Measurements from ENCODE around the gene DOCK2.

Gene DOCK2

GRCh38 chr5:169864483-169864882, 227.4 kb downstream of the DOCK2 start:
- no peak for DNase-seq (ENCODE audit: low read depth in 3 of 3)

- DNase-seq (ENCODE audit: low read depth in 3 of 3) = no peak
Measured at GRCh38 chr5:169867347-169867746, 230.3 kb downstream of the DOCK2 start.

- DNase-seq (ENCODE audit: low read depth in 3 of 3) = no peak
Measured at GRCh38 chr5:169869066-169869465, 232.0 kb downstream of the DOCK2 start.

- DNase-seq (ENCODE audit: low read depth in 3 of 3) = no peak
Measured at GRCh38 chr5:169870211-169870610, 233.1 kb downstream of the DOCK2 start.

GRCh38 chr5:169871826-169872490, 234.9 kb downstream of the DOCK2 start:
- no peak for DNase-seq (ENCODE audit: low read depth in 3 of 3)

GRCh38 chr5:169873642-169874041, 236.6 kb downstream of the DOCK2 start:
- no peak for DNase-seq (ENCODE audit: low read depth in 3 of 3)

- no peak for DNase-seq (ENCODE audit: low read depth in 3 of 3)
Measured at GRCh38 chr5:169874621-169875020, 237.5 kb downstream of the DOCK2 start.

- DNase-seq (ENCODE audit: low read depth in 3 of 3) = no peak
Measured at GRCh38 chr5:169875091-169875728, 238.1 kb downstream of the DOCK2 start.

GRCh38 chr5:169875731-169876130, 238.7 kb downstream of the DOCK2 start:
- no peak for DNase-seq (ENCODE audit: low read depth in 3 of 3)

- no peak for DNase-seq (ENCODE audit: low read depth in 3 of 3)
Measured at GRCh38 chr5:169876386-169876785, 239.3 kb downstream of the DOCK2 start.

- no peak for DNase-seq (ENCODE audit: low read depth in 3 of 3)
Measured at GRCh38 chr5:169880012-169880663, 243.1 kb downstream of the DOCK2 start.

GRCh38 chr5:169880785-169881184, 243.7 kb downstream of the DOCK2 start:
- no peak for DNase-seq (ENCODE audit: low read depth in 3 of 3)

- no peak for DNase-seq (ENCODE audit: low read depth in 3 of 3)
Measured at GRCh38 chr5:169881702-169882303, 244.7 kb downstream of the DOCK2 start.

- DNase-seq (ENCODE audit: low read depth in 3 of 3) = no peak
Measured at GRCh38 chr5:169886033-169886432, 249.0 kb downstream of the DOCK2 start.

- no peak for DNase-seq (ENCODE audit: low read depth in 3 of 3)
Measured at GRCh38 chr5:169886677-169887076, 249.6 kb downstream of the DOCK2 start.

- no peak for DNase-seq (ENCODE audit: low read depth in 3 of 3)
Measured at GRCh38 chr5:169889572-169889971, 252.5 kb downstream of the DOCK2 start.

- DNase-seq (ENCODE audit: low read depth in 3 of 3) = no peak
Measured at GRCh38 chr5:169893010-169893409, 255.9 kb downstream of the DOCK2 start.

- DNase-seq (ENCODE audit: low read depth in 3 of 3) = no peak
Measured at GRCh38 chr5:169893571-169893970, 256.5 kb downstream of the DOCK2 start.

GRCh38 chr5:169895926-169896325, 258.9 kb downstream of the DOCK2 start:
- DNase-seq (ENCODE audit: low read depth in 3 of 3) = no peak

- DNase-seq (ENCODE audit: low read depth in 3 of 3) = no peak
Measured at GRCh38 chr5:169897481-169897880, 260.4 kb downstream of the DOCK2 start.

GRCh38 chr5:169901896-169902295, 264.8 kb downstream of the DOCK2 start:
- no peak for DNase-seq (ENCODE audit: low read depth in 3 of 3)

GRCh38 chr5:169904059-169904458, 267.0 kb downstream of the DOCK2 start:
- DNase-seq (ENCODE audit: low read depth in 3 of 3) = no peak

- no peak for DNase-seq (ENCODE audit: low read depth in 3 of 3)
Measured at GRCh38 chr5:169904508-169904907, 267.4 kb downstream of the DOCK2 start.

All from stimulated activated CD4-positive, alpha-beta T cell treated with anti-CD3 and anti-CD28 coated beads, TNF-alpha, amount 100 ng/mL, for 4 hours (primary cell).